Islet precursor cell (in vitro differentiated cells): ENCODE data around the gene TMEM179.
"Not testable (repeated sequence)": the region's sequence is repeated elsewhere in the genome, so short reads cannot be mapped to it uniquely, and the experiment has no call there.

Experiments used
- DNase-seq: peaks from one replicate; pipeline ENCODE4 v3.0.0-alpha.2; 2018

Gene TMEM179

DNA sequence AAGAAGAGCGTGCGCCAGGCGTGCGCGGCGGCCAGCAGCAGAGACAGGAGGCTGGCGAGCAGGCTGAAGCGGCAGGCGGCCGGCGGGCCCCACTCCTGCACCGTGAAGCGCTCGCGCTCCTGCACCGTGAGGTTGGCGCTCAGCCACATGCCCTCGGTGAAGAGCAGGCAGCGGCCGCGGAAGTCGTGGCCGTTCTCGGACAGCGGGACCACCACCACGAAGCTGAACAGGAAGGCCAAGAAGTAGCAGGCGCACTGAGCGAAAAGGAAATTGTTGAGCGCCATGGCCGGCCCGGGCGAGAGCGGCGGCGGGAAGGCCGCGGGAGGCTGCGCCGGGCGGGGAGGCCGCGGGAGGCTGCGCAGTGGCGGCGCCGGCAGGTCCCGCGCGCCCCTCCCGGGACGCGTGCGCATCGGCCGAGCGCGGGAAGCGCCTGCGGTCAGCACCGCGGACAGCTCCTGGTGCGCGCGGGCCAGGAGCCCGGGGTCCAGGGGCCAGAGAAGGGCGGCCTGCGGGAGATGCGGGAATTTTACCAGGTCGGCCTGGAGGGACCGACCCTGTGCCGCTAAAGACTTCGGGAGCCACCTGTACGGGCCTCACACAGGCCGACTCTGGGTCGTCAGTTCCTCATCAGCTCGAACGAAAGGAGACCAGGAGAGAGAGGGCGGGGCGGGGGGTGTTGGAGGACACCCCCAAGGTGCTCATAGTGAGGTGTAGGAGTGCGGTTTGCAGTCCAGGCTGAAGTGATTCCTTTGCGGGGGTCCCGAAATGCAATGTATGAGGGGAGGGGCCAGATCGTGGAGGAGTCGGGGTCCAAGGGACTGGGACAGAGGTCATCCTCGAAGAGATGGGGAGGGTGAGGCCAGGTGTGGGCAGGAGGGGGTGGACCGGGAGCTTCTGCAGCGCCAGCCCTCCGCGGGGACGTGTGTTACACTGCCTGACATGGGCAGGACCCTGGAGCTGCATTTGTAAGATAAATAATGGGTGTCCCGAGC lies at the start of gene TMEM179:
Gene TMEM179, minus strand, starts transcription at position 315 of the 992 bp plus-strand sequence. Its CDS starts 31 bp downstream, at position 284.
- DNase-seq = peak; percentile 72

DNA sequence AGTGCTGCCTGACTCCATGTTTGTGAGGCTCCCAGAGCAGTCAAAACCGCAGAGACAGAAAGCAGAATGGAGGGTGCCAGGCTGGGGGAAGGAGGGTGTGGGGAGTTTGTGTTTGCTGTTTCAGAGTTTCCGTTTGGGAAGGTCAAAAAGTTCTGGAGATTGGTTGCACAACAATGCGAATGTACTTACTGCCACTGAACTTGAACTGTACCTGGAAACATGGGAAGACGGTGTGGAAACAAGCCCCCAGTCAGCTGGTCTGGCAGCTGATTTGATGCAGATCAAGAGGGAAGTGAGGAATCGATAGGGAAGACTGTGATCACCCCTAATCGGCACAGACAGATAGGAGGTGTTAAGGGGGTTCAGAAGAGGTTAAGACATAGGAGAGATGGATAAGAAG lies 49.5 kb upstream of the TMEM179 start:
- DNase-seq = no peak

GRCh38 chr14:104653130-104653920 lies 48.8 kb upstream of the TMEM179 start:
- DNase-seq = not testable (repeated sequence)

GRCh38 chr14:104652386-104652785 lies 47.8 kb upstream of the TMEM179 start:
- no peak for DNase-seq

DNA sequence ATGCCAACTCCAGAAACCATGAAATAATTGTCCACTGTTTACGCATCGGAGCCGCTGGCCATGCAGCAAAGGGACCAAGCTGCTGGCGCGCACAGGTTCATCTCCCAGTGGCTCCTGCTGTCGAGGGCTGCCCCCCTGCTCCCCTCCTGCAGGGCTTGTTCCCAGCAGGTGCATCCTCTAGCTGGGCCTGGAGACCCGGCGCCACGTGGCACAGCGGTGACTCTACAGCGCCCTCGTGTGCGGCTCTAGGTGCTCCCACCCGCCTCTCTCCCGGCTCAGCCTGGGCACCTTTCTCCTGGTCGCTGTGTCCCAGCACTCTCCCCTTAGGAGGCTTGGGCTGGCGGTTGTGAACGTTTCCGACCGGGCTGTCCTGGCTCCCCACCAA lies 47.3 kb upstream of the TMEM179 start:
- DNase-seq = no peak

DNA sequence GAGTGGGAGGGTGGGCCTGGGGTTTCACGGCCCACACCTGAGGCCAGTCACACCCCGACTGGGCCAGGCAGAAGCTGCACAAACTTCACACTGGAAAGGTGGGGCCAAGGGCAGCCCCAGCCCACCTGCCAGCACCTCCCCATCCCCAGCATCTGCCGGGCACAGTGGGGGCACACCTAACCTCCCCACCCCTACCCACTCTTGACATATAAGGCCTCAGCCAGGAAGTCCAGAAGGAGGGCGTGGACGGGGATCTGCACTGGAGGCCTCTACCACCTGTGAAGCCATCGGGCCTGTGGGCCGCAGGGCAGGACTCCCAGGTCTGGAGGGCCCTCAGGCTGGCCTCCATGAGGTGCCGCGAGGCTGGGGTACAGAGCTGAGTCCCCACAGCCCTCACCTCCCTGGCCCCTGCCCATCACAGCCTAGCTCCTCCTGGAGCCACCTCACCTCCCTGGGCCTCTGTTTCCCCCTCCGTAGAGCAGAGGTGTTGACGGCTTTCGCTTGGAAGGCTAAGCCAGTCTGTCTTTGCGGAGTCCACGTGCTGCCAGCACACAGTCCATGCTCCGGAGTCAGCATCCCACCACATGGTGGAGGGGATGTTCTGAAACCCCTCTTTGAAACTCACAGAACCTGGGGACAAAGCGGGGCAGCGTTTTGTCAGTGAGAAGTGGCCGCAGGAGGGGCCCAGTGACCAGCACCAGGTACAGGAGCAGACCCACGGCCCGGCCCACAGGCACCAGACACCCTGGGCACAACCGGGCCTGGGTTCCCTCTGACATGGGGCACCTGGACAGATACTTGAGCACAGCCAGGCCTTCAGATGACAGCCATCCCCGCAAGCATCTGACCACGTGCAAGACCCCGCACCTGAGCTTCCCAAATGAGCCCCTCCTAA lies 46.7 kb upstream of the TMEM179 start:
- no peak for DNase-seq

GRCh38 chr14:104650057-104650980 lies 45.7 kb upstream of the TMEM179 start:
- DNase-seq = peak; percentile 82

DNA sequence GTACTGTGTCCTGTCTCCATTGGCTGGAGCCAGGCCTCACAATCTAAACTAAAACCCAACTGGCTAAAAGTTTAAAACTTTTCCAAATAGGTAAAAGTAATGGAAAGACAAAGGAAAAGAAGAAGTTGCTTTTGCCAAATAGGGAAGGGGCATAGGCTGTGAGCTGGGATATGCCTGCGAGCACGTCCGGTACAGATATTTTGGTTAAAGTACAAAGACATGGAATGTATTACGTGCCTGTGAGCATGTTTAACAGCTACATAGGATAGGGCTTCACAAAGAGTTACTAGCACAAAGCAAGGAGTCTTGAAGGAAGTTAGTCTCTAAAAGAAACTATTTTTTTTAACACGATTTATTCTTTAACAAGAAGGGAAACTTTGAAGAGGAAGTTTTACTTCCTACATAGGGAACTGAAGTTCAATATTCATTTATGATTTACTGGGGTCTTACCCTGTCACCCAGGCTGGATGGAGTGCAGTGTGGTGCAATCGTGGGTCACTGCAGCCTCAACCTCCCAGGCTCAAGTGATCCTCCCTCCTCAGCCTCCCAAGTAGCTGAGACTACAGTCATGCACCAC lies 43.0 kb upstream of the TMEM179 start:
- no peak for DNase-seq

DNA sequence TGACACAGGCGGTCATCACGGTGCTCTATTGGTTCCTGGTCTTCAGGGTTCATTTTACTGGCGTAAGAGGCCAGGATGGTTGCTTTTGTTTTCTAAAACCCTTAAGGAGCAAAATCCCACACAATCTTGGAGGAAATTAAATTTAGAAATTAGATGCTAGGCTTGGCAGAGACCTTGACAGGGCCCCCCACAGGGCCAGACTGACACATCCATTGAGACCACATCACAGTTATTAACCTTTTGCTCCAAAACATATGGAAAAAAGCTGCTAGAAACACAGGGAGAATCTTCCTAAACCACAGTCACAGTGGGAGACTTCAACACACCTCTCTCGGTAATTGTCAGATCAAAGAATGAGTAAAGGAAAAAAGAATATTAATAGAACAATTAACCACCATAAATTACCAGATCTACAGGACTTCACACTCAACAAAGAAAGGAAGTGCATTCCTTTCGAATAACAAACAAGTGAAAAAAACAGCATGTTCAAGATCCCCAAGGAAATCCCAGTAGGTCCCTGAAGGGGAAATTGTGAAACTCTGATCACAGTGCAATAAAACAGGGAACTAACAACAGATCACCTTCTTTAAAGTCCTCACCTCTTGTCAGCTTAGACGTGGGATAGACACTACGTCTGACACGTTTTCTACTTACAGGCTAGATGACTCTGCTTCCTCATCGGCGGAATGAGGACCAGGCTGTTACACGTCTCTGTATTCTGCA lies 40.2 kb upstream of the TMEM179 start:
- no peak for DNase-seq

- no peak for DNase-seq
These were observed 39.6 kb upstream of the TMEM179 start for GRCh38 chr14:104644091-104644635.

DNA sequence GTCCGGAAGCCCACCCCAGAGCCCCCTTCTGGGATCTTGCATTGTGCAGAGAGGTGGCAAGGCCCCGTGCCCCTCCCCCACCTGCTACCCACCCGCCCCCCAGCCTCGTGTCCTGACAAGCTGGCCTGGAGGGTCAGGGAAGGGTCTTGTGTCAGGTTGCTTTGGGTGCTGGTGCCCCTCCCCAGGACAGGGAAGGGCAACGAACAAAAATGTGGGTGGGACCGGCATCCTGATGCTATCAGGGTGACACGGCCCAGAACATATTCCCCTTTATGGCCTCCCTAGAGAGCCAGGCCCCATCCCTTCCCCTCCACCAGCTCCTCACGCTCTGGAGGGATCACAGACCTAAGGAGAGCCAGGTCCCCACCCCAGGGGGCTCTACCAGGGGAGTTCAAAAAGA lies 38.7 kb upstream of the TMEM179 start:
- DNase-seq = no peak

- no peak for DNase-seq
These were observed 37.9 kb upstream of the TMEM179 start for GRCh38 chr14:104642540-104642868.

DNA sequence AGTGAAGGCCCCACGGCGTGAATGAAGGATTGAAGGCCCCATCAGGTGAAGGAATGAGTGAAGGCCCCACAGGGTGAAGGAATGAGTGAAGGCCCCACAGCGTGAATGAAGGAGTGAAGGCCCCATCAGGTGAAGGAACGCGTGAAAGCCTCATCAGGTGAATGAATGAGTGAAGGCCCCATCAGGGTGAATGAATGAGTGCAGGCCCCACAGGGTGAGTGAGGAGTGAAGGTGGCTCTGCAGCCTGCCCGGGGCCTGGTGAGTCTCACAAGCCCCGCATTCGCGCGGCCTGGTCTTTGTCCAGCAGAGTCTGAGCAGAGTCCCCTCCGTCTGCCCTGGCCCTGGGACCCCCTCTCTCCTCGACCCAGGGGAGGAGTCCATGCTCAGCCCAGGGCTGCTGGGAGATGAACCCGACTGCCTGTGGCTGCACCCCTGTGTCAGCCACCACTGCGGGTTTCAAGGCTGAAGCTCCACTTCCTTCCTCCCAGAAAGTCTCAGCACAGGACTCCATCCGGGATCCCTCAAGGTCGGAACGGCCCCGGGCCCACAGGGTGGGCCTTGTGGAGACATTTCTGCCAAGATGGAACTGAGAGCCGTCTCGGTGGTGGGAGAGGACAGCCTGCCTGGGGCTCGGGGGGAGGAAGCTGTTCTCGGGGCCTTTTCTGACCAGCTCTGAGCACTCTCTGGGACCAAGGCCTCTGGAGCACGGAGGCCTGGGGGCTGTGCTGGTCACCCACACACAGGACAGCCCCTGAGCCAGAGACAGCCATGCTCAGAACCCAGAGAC lies 37.4 kb upstream of the TMEM179 start:
- DNase-seq = no peak

GRCh38 chr14:104640681-104641080 lies 36.1 kb upstream of the TMEM179 start:
- no peak for DNase-seq

- DNase-seq = peak; percentile 93
These were observed 35.4 kb upstream of the TMEM179 start for GRCh38 chr14:104639885-104640548.

- DNase-seq = no peak
These were observed 34.9 kb upstream of the TMEM179 start for GRCh38 chr14:104639471-104639870.

DNA sequence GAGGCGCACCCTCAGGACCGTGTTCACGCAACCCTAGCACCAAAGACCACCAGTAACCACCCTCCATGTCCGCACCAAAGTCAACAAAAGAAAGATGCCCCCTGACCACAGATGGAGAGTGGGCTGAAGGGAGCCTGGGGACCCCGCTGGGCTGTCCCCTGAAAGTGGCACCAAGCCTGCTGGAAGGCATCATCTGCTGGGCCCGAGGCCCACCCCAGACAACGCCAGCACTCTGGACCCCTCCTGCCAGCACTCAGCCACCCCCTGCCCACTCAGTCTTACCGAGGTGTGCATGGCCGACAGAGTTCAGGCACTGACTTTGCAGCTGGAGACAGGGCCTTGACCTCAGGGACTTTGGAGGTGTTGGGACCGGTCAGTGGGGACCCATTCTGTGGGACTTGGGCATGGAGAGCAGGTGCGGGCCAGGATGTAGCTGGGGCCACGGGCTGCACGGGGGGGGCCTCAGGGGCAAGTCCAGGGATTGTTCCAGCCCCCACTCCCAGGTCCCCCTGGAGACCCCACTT lies 34.4 kb upstream of the TMEM179 start:
- no peak for DNase-seq

DNA sequence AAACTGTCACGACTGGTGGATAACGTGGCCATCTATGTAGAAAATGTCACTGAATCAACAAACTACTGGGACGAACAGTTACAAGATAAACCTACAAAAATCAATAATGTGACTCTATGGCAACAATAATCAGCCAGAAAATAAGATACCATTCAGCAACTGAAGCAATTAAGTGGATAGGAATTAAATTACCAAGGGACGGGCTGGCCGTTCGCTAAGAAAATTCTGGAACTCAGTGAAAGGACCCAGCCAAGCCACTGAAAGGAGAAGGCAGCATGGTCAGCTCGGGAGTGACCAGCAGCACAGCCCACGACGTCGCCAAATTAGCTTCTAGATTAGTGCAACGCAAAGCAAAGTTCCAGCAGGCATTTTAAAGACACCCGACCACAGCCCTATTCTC lies 33.6 kb upstream of the TMEM179 start:
- DNase-seq = no peak

DNA sequence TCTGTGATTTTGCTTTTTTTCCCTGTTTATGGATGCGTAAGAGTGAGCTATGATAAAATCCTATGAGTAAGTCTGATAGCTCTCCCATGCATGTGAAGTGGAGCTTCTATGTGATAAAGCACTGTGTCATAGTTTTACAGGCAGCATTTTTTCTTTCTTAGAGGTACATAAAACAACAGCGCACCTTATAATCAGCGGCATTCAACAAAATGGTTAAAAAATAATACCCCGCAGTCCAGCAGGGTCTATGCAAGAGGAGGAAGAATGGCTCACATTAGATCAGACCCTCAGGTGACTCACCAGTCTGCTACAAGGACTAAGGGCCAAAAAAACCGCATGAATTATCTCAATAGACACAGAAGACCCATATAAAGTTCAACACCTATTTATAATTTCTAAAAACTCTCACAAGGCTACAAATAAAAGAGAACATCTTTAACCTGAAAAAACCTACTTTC lies 33.0 kb upstream of the TMEM179 start:
- DNase-seq = no peak
